GM21576 (cell line): Measurements from ENCODE around the gene NOL4.

Experiments
- ATAC-seq: cut with Tn5 transposase; IDR thresholded peaks from one replicate; pipeline ENCODE4 v1.9.1; 2021; ENCODE audit warnings: mild to moderate bottlenecking, moderate library complexity; ENCODE audit not compliant: unreplicated experiment

NOL4 gene

GRCh38 chr18:34196256-34196655 is 28.5 kb downstream of the NOL4 start:
- ATAC-seq: no peak

- ATAC-seq: no peak
Measured at GRCh38 chr18:34194239-34194638, 30.5 kb downstream of the NOL4 start.

- no peak for ATAC-seq
Measured at GRCh38 chr18:34189656-34190435, 34.9 kb downstream of the NOL4 start.
